Esophagus muscularis mucosa (tissue), 4 donors: Measurements from ENCODE around the gene ECI1.

Experiments used
- CTCF ChIP-seq, 3 experiments: fragments of 200-600 bp in 2 of 3; fragments of 450-650 bp in 1 of 3; sonication (generic) in 2 of 3; IDR thresholded peaks; one replicate each; pipeline ENCODE4 v1.5.1; 2017 to 2019; ENCODE audit warnings: antibody characterized with exemption in 3 of 3, mild to moderate bottlenecking in 2 of 3, moderate library complexity in 1 of 3
- EP300 ChIP-seq: sonication (generic); formaldehyde crosslinking; IDR thresholded peaks from one replicate; pipeline ENCODE4 v1.6.1; 2017; ENCODE audit warnings: antibody characterized with exemption
- POLR2A ChIP-seq: fragments of 450-650 bp; IDR thresholded peaks from one replicate; pipeline ENCODE4 v1.6.1; 2017; ENCODE audit warnings: antibody characterized with exemption, moderate library complexity, mild to moderate bottlenecking, low read depth
- POLR2AphosphoS5 ChIP-seq, 2 donors: sonication (generic); formaldehyde crosslinking; IDR thresholded peaks; one replicate each; pipeline ENCODE4 v1.6.1; 2017; ENCODE audit warnings: antibody characterized with exemption in 2 of 2

- TF ChIP-seq POLR2AphosphoS5 (IDR thresholded peaks at IDR 0.05) (no peak), CTCF (IDR thresholded peaks at IDR 0.05) (no peak), POLR2A (no peak), EP300 (no peak)
Observed at GRCh38 chr16:2277466-2278271, 26.3 kb upstream of the ECI1 start.
